HG03064 (cell line): ENCODE results near the gene ANGPT4.

ENCODE experiments used
- ATAC-seq: cut with Tn5 transposase; IDR thresholded peaks from one replicate; pipeline ENCODE4 v1.9.1; 2021; ENCODE audit warnings: low read depth; ENCODE audit not compliant: unreplicated experiment

The ANGPT4 gene, protein sequence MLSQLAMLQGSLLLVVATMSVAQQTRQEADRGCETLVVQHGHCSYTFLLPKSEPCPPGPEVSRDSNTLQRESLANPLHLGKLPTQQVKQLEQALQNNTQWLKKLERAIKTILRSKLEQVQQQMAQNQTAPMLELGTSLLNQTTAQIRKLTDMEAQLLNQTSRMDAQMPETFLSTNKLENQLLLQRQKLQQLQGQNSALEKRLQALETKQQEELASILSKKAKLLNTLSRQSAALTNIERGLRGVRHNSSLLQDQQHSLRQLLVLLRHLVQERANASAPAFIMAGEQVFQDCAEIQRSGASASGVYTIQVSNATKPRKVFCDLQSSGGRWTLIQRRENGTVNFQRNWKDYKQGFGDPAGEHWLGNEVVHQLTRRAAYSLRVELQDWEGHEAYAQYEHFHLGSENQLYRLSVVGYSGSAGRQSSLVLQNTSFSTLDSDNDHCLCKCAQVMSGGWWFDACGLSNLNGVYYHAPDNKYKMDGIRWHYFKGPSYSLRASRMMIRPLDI

DNA sequence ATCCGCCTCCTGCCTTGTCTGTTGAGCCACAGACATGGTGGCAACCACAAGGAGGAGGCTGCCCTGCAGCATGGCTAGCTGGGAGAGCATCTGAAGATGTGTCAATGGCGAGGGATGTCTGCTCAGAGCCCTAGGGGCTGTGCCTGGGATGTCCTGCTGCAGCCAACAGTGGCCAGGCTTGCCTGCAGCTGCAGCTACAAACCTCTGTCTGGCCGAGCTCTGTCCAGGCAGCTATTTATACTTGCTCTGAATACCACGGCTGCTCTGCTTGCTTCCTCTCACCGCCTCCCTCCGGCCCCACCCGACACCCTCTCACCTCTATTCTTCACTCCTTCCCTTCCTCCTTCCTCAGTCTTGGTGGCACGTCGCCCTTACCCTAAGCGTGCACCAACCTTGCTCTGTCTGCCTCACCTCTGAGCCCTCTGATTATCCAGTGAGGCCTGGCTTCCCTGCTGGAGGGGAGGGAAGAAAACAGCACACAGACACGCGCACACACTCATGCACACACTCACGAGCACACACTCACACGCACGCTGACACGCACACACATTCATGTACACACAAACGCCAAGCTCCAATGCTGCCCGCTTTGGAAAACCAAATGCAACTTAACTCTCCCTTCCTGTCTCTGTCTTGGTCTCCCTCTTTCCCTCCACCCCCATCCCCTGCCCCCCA is at the start of gene ANGPT4:
Gene ANGPT4, minus strand, starts transcription at position 210 of the 675 bp plus-strand sequence. Its CDS starts 120 bp downstream, at position 90.
- no peak for ATAC-seq

DNA sequence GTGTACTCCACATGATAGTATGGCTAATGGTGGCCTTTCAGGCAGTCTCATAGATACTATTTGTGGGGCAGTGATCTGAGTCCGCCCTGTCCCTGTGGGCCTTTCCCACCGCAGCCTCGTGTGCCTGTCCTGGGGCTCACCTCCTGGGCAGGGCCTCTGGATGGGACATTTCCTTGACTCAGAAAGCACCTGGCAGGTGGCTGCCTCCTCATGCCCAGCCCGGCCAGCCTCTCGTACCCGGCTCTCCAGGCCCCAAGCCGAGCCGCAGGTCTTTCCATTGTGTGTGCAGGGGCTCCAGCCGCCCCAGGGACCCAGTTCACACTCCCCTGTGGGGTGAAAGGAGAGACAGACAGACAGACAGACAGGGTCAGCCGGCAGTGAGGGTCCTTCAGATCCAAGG is 47.7 kb upstream of the ANGPT4 start:
- no peak for ATAC-seq

DNA sequence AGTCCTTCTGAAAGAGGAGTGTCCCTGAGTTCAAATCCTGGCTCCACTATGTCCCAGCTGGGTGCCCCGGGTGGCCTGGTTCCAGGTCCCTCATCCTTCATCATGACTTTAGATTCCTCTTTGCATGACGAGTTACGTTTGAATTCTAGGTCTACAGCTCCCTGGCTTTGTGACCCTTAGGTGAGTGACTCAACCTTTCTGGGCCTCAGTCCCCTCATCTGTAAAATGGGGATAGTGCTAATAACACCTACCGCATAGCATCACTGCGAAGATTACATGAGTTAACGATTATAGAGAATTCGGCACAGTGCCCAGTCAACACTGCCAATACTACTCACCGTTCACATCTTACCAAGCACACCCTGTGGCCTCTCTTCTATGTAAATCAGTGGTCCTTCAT is 46.5 kb upstream of the ANGPT4 start:
- no peak for ATAC-seq

DNA sequence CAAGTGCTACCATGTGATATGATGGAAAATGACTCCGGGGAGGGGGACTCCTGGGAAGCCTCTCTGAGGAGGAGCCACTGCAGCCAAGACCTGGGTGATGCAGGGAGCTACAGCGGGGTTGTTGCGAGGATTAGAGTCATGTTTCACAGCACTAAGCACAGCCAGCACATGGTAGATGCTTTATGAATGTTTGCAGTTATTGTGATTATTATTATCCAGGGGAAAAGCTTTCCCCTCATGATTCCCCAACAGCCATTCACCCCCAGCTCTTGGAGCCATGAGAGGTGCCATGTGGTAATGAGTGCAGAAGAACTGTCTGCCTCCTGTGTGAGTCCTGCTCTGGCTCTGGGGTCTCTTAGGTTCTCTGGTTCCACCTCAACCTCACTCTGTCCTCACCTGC is 46.1 kb upstream of the ANGPT4 start:
- no peak for ATAC-seq

DNA sequence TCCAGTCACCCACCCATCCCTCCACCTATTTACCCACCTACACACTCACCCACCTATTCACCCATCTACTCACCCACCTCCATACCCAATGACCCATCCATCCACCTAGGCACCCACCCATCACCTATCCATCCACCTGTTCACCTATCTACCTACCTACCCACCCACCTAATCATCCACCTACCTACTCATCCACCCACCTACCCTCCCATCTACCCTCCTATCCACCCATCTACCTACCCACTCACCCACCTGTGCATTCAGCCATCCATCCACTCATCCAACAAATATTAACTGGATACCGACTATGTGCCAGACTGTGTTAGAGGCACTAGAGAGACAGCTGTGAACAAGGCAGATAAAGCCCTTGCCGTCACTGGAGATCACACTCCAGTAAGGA is 45.6 kb upstream of the ANGPT4 start:
- no peak for ATAC-seq

DNA sequence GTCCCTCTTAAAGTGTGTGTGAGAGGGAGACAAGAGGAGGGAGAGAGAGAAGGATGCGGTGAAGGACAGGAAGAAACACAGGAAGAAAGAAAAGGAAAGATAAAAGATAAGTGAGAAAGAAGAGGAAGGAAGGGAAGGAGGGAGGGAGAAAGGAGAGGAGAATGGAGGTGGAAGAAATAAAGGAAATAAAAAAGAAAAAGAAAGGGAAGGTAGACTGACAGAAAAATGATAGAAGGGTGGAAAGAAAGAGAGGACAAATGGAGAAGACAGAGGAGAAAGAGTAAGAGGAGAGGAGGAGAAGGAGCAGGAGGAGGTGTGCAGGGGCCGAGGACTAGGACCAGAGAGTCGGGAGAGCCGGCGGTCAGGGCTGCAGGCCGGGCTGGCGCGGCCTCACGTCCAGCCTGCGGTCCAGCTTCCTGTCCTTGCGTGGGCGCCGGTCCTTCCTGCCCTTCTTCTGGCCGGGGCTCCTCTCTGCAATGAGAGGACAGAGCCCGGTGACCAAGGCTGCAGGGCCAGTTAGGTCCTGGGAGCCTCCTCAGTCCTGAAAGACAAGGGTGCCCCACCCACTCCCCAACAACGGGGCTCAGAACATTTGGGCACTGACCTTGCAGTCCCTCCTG is 44.0 kb upstream of the ANGPT4 start:
- no peak for ATAC-seq

DNA sequence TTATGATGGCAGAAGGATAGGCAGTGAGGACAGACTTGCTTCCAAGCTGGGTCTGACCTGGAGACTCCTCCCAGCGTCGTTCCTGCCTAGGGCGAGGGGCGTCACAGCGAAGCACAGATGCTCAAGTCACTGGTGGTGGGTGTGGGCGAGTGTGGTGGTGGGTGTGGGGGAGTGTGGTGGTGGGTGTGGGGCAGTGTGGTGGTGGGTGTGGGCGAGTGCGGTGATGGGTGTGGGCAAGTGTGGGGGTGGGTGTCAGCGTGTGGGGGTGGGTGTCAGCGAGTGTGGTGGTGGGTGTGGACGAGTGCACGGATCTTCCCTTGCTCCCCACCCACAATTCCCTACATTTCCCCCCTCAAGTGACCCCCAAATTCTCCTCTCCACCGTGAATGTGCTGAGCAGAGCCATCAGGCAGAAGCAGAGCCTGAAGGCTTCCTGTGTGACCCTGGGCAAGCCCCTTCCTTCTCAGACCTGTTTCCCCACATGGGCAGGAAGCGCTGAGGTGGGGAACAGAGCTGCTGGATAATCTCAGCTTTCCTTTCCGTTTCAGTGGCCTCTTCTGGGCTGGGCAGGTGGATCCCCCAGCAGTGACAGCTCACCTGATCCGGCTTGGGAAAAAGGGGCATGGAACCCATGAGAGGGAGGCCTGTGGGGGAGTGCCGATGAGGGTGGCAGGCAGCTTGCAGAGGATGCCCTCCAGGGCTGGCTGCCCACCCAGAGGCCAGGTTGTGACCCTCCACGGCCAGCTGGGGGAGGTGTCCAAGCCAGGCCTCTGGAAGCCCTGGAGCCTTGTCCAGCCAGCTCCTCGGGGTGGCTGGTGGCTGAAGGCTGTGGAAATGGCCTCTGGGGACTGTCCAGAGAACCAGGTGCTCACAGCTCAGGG is 43.0 kb upstream of the ANGPT4 start:
- ATAC-seq = no peak

DNA sequence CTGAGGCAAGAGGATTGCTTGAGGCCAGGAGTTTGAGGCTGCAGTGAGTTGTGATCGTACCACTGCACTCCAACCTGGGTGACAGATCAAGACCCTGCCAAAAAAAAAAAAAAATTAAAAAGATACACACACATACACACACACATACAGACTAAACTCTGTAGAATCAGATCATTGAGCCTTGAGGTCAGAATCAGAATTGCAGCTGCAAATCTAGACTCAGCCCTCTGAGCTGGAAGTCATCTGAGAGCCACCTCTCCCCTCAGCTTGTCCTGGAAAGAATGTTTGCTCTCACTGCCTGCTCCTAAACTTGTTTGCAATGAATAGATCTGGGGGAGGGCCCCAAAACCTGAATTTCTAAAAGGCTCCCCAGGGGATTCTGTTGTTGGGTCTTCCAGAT is 41.4 kb upstream of the ANGPT4 start:
- ATAC-seq = no peak

DNA sequence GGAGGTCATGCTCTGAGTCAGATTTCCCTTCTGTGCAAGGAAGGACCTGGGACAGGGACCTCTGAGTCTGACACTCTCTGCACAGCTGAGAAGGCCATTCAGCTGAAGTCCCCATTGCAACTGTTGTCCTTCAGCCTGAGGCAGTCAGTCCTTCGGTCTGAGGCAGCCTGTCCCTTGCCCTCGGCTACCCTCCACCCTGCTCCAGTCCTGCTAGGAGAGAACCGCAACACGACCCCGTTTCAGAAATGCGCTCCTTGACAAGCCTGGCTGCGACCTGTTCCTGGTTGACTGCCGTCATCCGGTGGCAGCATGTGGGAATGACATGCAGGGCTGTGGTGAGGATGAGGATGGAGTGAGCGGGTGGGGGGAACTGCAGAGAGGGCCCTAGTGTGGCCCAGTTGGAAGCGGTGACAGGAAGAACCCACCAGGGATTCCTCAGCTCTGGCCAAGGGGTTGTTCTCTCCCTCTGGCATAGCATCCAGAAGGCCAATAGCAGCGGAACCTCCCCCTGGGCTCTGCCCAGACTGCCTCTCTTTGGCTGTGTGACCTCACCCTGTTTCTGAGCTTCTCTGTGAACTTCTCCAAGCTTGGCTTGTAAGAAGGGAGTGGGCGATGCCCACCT is 40.3 kb upstream of the ANGPT4 start:
- ATAC-seq = no peak

DNA sequence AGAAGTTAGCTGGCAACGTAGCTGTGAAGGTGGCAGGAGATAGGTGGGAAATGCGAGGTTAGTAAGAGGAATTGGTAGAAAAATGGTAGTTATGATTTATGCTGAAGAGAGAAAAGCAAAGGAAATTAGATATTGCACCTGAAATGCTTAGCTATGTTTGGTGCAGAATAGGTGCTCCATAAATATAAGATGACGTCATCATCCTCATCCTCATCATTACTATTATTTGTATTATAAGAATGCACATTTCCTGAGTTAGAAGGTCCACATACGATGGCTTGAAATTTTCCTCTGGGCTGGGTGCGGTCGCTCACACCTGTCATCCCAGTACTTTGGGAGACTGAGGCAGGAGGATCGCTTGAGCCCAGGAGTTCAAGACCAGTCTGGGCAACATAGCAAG is 39.5 kb upstream of the ANGPT4 start:
- ATAC-seq = no peak

DNA sequence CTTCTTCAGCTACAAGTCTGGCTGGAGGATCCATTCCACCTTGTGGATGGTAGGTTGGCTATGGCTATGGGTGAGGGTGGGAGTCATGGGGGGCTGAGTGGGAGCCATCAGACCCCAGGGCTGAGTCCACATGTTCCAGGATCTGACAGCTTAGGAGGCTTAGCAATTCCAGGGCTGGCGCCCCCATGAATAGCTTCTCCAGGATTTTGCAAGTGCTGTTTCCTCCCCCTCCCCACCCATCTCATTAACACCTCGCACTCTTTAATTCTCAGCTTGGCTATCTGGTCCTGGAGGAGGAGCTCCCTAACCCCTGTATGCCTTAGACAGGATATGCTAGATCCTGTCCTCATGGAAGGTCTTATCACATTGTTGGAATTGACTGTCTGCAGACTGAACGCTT is 39.0 kb upstream of the ANGPT4 start:
- ATAC-seq = no peak

DNA sequence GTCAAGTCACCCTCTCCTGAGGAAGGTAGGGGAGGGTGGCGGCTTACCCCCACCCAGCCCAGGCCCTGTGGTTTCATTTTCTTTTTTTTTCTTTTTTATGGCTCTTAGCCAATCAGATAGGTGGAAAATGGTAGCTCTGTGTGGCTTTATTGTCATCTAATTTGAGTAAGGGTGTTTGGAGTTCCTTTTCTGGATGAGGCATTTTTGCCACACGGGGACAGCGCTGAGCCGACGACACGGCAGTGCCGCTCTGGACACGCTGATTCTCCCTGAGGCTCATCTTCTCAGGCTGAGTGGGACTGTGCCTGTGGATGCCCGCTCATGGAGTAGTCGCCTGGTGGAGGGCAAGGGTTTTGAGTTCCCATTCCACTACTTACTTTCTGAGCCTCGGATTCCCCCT is 37.6 kb upstream of the ANGPT4 start:
- ATAC-seq = no peak

DNA sequence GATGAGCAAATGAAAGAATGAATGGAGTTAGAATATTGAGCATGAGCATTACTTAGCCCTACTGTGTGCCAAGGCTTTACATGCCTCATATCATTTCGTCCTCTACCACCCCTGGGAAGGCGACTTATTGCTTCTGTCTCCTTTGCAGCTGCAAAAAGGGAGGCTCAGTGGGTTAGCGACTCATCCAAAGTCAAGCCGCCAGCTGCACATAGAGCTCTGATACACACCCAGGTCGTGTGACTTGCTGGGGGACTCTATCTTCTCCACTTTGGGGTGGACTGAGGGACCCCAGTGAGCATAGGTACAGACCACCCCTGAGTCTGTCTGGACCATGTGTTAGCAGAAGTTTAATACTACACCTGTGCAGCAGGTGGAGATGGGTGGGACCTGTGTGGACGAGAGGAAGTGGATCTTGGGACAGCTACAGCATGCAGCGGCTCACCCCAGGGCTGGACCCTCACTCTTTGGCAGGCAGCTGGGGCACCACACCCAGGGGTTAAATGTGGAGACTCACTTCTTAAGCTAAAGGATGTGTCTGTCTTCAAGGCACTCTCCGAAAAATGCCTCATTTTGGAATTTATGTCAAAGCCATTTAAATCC is 36.2 kb upstream of the ANGPT4 start:
- no peak for ATAC-seq

DNA sequence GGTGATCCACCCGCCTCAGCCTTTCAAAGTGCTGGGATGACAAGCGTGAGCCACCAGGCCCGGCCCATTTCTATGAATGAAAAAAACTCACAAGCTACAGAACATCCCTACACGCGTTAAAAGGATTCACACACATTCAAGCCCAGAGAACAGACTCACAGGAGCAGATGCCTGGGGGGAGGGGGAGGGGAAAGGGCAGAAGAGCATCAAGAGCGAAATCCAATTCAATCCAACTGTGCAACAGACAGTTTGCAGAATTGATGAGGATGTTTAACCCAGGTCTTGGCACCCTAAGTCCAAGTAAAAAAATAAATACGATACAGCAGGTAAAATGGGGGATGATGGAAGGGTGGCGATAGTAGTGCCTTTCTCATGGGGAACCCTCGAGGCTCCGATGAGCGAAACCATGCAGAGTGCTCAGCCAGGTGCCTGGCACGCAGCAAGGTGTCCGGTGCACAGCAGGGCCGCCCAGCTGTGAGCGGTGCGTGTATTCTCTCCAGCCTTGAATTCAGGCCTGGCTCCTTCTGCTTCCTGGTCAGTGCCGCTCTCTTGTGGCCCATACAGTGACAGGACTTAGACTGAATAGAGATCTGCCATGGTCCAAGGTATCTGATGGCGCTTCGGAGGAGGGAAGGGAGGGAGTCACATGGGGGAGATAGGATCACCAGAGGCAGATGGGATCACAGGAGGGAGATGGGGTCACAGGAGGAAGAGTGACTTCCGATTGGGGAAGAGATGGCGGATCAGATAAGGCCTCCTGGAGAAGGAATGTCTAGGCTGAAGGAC is 35.4 kb upstream of the ANGPT4 start:
- no peak for ATAC-seq

DNA sequence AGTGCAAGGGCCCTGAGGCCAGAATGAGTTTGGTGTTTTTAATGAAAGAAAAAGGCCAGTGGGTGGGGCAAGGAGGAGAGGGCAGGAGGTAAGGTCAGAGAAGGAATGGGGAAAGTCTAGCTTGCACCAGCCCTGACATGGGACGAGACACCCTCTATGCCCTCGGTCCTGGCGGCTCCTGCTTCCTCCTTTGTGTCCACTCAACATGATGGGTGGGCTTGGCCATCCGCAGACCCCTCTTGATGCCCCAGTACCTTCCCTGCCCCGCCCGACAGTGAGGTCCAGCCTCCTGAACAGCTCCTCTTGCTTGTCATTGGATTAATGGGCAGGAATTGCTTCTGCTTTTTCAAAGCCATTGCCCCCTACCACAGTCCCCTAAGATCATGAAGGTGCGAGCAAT is 33.6 kb upstream of the ANGPT4 start:
- ATAC-seq = no peak

DNA sequence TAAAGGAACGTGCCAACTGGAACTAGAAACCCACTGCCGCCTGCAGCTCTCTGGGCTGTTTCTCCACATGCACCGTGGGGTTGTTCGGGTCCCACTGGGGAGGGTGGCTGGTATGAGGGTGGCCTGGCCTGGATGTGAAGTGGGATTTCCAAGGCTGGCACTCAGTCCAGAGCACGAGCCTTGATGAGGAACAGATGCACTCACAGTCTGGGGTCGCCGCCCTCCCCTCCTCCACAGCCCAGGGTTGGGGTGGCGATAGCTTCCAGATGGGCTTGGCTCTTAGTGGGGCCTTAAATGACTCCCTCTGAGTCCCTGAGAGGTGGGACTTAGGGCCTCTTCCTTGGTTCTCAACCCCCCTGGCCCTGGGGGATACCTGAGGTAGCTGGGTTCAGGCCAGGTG is 30.7 kb upstream of the ANGPT4 start:
- no peak for ATAC-seq

DNA sequence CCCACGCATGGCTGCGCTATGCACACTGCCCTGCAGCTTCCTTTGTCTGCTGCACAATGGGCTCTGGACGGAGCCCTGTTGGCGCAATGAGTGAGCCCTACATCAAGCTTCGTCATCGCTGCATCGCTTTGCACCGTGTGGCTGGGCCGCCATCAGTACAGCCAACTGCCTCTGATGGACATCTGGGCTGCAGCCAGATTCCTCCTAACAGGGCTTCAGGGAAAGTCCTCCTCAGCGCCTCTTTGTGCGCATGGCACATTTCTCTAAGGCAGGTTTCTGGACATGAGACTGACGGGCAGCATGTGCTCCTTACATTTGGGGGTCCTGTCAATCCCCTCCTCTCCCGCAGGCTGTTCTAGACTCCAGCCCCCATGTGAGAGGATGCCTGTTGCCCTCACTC is 29.7 kb upstream of the ANGPT4 start:
- ATAC-seq = no peak

DNA sequence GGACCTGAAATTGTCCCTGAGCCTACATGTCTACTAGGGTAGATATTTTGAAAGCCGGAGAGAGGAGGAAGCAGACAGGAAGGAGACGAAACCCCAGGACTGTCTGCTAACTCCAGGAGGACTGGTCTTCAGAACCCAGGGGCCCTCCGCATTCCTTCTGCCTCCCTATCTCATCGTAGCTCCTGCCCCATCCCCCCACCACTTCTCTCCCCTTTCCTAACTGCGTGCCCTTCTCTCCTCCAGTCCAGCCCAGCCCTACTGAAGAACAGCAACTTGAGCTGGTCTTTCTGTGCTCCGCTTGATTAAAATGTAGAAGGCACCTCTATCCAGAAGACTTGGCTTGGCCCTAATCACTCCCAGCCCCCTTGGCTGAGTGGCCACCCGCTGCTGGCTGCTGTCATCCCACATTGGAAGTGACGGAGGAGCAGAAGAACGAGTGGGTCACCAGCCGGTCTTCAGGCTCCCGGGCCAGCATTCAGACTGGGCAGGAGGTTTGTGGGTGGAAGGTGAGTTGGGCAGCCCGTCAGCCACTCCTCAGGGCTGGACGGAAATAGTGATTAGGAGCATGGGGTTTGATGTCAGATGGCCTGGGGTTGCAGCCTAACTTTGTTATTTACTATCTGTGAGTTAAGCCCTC is 28.8 kb upstream of the ANGPT4 start:
- ATAC-seq = no peak

DNA sequence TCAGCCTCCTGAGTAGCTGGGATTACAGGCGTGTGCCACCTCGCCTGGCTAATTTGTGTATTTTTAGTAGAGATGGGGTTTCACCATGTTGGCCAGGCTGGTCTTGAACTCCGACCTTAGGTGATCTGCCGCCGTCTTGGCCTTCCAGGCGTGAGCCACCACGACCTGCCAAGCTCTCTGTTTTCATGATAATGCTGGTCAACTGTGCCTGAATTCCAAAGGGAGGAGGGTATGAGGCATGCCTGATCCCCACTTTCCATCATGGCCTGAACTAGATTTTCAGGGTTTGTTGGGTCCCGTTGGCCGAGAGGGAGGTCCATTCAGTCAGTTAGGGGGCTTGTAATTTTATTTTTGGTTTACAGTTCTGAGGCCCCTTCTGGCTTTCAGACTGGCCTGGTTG is 28.0 kb upstream of the ANGPT4 start:
- ATAC-seq = no peak
